ENCODE data around the gene CALHM4.

CALHM4 gene, protein sequence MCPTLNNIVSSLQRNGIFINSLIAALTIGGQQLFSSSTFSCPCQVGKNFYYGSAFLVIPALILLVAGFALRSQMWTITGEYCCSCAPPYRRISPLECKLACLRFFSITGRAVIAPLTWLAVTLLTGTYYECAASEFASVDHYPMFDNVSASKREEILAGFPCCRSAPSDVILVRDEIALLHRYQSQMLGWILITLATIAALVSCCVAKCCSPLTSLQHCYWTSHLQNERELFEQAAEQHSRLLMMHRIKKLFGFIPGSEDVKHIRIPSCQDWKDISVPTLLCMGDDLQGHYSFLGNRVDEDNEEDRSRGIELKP

DNA sequence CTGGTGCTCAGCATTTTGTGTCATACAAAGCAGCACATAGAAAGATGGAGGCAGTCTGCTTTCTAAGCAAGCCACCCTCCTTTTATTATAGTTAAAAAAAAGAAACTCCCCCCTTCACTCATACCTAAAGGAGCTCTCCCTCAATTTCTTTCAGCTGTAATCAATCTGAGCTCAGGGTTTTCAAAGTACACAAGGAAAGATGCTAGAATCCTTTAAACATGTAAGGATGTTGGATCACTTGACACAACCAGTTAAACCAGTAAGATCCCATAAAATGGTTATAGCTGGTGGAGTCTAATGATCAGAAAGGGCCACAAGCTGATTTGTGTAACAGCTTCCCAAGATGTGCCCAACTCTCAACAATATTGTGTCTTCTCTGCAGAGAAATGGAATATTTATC lies at the start of gene CALHM4:
Gene CALHM4 (plus strand): TSS at position 301 of the 400 bp plus-strand sequence. CDS start 43 bp downstream, at position 344.
- no peak for DNase-seq

DNA sequence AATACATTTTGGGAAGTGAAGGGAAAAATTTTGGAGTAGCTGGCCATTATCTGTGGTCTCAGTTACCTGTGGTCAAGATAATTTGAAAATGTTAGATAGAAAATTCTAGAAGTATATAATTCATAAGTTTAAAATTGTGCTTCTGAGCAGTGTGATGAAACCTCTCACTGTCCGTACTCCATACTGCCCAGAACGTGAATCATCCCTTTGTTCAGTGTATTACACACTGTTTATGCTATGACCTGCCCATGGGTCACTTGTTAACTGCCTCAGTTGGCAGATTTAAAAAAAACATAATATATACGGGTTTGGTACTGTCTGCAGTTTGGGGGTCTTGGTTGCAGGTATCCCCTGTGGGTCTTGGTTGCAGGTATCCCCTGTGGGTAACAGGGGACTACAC lies 46.2 kb upstream of the CALHM4 start:
- DNase-seq: no peak

DNA sequence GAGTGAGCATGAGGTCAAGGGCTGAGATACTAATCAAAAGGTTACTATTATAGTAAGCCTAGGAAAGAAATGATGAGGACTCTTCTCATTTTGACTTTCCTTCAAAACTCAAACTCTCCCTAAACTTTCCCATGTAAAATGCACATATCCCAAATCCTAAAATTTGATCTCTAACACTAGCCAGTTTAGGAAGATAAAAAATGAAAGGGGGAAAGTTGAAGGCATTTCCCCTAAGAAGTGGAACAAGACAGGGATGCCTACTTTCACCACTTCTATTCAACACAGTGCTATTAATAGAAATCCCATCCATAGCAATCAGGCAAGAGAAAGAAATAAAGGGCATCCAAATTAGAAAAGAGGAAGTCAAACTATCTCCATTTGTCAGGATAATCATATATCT lies 45.0 kb upstream of the CALHM4 start:
- DNase-seq: no peak

DNA sequence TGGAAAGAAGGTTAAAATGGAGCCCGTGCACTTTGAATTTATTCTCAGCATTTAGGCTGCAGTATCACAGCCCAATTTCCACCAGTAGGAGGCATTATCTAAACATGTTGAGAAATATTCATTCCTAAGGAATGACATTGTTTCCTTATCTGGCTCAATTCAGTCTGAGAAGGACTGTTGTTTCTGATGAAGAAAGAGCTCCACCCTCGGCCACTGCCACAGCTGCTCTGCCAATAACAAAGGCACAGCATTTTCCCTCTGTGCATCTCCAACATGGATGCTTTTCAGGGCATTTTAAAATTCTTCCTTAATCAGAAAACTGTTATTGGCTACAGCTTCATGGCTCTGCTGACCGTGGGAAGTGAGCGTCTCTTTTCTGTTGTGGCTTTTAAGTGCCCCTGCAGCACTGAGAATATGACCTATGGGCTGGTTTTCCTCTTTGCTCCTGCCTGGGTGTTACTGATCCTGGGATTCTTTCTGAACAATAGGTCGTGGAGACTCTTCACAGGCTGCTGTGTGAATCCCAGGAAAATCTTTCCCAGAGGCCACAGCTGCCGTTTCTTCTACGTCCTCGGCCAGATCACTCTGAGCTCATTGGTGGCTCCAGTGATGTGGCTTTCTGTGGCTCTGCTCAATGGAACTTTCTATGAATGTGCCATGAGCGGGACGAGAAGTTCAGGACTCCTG lies 42.0 kb upstream of the CALHM4 start, which contains the start of gene CALHM5:
Gene CALHM5 (plus strand): TSS at position 216 of the 687 bp plus-strand sequence. CDS start 58 bp downstream, at position 274.
- no peak for DNase-seq

DNA sequence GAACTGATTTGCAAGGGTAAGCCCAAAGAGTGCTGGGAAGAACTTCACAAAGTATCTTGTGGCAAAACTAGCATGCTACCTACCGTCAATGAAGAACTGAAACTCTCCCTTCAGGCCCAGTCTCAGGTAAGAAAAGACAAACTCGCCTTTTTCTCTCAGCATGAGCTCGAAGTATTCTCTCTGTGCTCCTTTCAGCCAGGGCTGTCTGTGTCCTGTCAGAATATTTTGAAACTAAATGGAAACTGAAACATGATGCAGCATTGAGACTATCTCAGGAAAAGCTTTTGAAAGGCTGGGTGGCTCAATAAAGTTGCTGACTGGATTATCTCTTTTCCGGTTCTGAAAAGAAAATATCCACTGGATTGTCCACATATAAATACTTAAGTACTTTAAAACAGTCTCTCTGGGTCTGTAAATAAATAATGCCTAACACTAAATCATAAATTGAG lies 41.4 kb upstream of the CALHM4 start:
- DNase-seq: no peak

DNA sequence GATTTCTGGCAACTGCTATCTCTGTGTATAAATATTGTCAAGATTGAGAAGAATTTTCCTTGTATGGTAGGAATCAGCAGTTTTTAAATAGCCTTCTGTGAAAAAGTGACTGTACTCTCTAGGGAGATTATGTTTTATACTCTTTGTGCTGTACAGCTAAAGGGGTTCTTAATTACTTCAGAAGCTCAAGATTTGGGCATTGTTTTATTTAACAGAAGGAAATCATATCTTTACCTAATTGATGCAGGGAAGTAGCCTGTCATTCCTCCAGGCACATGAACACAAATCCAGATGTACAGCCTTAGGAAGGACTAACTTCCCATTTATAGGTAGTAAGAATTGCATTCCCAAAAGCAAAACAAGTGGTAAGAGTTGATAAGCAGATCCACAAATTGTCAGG lies 40.8 kb upstream of the CALHM4 start:
- DNase-seq: no peak

DNA sequence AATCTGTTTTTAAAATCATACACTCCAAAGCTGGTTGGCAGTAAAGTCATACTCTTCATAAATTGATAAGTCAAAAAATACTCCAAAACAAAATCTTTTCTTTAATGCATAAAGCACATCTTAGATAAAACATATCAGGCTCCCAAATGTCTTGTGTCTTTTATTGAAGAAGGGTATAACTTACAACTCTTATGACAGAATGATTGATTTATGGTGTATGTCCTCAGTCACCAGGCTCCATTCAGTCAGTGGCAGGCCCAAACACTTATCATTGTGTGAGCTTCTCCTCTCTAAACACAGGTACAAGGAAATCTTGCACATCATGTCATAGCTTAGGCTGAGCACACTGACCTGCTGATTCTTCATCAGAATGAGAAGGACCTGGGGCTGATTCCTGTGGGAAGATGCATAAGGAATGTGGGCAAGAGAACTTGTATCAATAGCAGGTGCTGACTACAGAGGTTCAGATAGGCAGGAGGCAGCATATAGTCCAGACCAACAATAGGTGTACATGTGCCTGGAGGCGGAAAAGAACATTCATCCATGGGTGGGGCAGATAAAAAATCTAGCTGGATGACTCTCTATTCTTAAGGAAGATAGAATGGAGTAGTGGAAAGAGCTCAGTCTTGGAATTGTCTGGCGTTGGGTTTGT lies 40.2 kb upstream of the CALHM4 start:
- DNase-seq: no peak

DNA sequence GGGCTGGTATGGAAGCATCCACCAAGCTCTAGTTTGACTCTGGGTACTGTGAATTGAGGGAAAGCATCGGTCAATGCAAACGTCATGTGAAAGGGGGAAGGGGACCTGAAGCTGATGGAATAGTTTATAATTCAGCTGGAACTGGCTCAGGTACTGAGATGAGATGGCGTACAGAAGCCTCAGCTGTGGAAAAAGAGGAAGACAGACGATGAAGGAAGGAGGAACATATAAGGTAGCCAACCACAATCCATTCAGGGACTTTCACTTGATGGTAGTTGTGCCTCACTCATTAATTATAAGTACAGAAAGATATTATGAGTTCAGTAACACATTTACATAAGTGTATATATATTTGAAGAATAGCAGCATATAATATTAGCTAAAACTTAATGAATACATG lies 39.4 kb upstream of the CALHM4 start:
- DNase-seq: no peak

DNA sequence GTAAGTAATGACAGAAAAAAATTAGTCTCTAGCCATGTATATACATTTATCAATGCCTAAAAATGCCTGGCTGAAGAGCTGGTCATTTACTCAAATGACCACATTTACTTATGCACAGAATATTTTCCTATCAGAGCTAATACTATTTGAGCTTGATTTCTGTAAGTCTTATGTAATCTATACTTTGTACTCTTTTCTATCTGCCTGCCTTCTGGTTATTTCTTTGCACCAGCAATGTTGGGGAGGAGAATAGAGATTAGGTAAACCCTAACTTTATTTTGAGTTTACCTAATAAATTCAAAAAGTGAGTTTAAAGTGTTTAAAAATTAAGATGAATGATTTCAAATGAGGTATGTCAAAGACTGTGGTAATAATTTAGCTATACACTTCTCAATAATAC lies 38.4 kb upstream of the CALHM4 start:
- DNase-seq: no peak

DNA sequence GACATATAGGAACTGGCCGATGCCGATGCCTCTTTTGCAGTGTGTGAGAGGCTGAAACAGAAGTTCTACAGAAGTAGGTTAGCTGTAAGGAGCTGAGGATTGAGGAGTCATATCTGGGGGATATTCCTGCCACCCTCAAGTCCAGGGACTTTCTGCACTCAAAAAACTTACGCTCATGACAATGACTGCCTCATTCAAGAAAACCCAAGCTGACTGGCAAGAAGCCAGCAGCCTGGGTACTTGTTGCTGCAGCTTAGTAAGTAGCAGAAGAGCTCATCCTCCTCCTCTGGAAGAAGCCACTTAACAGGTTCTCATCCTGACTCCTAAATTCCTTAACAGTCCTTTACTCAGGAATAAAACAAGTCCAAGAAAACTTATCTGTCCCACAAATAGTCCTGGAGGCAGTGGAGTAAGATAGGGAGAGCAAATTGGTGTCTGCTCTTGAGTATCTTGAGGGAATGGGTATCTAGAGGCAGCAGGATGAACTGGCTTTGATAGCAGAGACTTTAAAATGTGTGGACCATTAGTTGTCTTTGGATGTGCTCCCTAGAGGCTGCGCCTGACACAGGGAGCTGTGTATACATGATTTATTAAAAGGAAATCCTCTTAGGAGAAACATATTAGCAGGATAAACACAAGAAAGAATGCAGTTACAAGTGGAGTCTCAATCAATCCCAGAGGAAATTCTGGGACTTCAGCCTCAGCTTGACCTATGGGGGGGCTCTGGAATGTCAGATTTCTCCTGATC lies 34.8 kb upstream of the CALHM4 start:
- no peak for DNase-seq

DNA sequence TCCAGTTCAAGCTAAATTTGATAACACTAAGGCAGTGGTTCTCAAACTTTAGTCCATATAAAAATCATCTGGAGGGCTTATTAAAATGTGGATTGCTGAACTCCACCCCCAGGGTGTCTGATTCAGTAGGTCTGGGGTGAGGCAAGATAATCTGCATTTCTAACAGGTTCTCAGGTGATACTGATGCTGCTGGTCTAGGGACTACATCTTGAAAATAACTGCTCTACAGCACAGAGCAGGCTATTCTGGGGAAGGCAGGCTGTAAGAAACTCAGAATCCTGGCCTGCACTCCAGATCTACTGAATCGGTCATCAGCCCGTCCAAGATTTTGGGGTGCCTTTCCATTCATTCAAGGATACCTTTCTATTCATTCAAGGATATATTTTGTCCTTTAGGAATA lies 30.7 kb upstream of the CALHM4 start:
- no peak for DNase-seq

DNA sequence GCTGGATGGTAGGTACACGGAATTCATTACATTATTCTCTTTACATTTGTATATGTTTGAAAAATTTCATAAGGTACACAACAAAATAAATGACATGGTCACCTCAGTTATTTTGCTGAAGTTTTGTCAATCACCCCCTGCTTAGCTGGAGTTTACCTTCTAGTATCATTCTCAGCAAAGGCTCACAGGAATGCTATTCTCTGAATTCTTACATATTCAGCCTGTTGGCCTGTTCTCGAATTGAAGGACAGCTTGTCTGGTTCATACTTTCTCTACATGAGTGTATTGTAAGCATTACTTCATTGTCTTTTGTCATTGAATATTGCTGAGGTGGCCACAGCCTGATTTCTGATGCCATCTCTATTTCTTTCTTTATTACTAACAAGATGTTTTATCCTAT lies 29.3 kb upstream of the CALHM4 start:
- DNase-seq: no peak

DNA sequence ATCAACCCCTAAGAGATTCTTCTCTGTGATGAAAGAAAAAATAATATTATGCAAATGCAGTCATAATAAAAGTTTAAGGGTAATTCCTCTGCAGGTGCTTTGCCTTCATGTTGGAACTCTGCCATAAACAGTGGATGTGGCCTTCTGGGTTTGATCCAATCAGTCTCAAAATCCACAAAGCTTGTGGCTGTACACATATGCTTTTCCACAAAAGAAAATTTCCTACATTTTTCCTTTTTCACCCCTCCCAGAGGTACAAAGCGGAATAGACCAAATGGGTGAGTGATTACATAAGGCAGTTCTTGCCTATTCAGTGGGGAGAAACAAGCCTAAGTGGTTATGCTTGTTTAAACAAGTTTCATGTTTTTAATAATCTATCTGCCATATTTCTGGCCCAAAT lies 25.4 kb upstream of the CALHM4 start:
- DNase-seq: no peak

DNA sequence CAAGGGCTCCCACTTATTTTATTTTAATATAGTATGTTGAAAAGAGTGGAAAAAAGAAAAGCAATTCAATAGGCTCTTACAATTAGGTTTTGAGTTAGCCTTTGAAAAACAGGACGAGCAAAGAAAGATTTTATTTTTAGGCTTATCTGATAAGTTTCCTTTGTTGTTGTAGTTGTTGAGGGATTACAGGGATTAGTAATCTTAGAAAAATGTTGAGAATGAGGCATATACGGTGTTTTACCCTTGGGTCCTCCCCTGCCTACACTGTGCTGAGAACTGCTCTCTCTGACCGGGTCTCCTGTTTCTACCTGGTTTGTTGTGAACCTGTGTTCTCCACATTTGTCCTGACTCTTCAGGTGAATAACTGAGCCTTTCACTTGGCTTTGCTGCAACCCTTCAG lies 24.8 kb upstream of the CALHM4 start:
- no peak for DNase-seq

DNA sequence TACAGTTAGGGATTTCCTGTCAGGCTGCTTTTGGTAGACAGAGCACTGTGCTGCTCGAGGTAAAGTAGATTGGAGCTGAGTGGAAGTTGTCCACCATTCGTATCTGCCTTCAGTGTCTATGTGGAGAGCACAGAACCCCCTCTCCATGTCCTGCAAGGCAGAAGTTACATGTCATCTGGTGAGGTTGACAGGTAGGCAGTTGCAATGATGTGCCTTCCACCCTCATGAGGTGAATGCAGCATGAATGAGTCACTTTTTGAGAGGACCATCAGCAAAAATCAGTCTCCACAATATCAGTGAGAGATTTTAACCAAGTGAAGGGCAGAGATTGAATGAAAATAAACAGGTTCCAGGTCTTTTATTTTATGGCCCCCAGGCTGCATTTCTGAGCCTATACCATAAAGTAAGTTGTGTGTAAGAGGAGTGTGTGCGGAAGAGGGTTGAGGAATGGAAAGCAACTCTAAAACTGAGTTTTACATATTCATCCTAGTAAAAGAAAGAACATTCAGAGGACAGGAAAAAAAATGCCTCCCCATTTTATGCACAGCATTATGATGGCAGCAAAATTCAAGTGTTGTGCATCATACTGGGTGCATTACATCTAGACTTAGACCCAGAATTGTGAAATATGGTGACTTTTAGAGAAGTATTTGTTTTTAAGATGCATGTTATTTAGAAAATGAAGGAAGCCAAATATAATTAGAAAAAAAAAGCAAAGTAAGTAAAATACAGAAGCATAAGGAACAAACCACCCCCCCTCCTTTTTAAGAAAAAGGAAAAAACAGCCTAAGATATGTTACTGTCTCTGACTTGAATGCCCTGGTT lies 23.9 kb upstream of the CALHM4 start:
- no peak for DNase-seq

DNA sequence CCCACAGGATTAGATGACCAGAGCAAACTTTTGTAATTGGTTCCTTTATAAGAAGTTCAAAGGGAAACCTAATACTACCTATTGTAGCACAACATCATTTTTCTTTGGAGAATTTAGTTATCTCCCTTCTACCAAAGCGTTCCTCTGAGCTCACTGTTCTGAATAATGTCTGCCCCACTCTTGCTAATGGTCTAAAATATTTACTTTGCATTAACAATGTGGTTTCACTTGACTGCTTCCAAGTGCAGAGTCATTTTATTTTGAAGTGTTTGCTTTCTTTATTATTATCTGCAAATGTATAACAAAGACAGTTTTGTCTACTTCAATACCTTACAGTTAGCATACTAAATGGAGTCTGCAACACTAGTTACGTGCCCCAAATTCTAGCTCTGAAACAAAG lies 23.1 kb upstream of the CALHM4 start:
- DNase-seq: no peak

DNA sequence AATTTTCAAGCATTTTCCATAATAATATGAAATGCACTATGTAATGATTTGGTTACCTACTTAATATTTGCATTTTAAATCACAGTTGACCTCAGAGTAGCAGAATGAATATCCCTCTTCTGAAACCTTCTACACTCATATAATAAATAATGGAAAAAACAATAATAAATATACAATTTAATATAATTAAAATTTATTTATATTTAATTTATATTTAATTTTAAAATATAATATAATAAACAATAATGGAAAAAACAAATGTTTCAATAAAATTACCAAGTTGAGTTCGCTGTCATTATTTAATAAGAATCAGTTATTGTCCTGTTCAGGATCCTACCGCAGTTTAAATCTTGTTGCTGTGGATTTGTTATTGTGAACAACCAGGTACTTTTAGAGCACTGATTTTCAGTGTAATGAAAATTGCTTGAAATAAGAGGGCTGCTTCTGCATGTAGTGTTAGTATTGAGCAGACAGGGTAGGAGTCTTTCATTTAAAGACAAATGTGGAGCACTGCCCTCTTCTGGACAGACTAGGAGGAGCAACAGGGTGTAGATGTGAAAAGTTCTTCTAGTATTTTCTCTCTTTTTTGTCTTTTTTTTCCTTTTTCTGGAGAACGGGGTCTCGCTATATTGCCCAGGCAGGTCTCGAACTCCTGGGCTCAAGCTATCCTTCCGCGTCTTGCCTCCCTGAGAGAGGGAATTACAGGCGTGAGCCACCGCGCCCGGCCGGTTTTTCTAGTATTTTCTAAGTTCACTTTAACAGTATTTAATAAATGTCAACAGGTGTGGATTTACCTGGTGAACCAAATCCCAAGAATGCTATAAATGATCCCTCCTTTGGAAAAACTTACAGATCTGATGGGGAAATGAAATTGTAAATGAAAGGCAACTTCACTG lies 21.6 kb upstream of the CALHM4 start:
- DNase-seq: peak; percentile 47

DNA sequence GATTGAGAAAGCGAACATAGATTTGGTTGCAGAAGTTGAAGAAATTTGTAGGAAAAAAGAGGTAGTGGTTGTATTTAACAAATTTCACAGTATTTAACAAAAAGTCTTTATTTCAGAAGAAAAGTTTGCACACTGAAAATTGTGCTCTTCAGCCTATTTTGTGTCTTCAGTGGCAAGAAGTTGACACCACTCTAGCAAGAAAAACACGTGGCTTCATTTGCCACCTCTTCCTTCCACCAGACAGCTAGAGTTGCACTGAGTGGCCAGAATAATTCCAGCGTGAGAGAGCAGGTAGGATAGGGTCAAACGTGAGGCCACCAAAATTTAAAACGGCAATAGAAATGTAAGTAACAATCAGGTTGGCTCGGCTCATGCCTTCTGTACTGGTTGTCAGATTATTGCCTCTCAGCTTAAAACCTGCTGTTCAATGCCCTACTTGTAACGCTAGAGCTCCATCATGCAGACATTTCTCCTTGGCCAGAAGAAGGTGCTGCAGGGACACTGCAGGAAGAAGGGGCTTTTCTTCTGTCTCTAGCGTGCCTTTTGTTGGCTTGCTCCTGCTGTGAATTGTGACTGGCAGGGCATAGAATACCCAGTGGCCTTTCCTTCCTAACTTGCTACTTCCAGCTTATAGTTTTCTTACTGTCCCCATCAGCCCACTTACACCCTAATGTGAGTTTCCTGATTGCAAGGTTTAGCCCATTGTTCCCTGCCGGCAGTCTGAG lies 20.2 kb upstream of the CALHM4 start:
- DNase-seq: no peak

DNA sequence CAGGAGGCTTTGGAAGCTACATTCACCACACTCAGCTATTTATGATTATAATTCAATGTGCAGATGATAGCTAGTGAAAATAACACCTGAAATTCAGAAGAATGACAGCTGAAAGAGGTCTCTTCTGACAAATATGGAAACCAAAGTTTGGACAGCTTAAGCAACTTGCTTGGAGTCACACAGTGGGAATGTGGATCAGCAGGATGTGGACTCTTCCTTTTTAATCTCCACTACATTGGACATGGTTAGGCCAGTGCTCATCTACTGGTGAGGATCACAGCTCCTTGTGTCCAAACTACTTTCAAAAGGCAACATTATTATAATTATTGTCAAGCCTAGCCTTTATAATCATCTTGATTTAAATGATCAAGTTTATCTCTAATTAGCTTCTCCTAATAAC lies 18.4 kb upstream of the CALHM4 start:
- DNase-seq: no peak

DNA sequence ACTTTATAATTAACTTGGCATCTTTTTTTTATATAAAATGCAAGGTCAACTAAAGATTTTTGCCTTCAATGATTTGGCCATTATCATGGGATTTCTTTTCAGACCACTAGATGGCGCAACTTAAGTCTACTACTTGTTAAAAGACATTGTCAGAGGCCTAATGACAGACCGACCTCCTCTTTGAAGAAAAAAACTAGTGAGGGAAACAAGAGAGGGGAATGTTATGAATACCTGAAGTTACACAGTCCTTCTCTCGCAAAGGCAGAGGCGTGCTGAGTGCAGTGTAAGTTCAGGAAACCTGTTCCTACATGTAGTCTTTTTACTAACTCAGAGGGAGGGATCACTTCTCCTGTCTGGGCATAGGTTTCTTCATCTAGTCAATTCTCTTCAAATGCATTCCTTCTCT lies 17.3 kb upstream of the CALHM4 start:
- no peak for DNase-seq

DNA sequence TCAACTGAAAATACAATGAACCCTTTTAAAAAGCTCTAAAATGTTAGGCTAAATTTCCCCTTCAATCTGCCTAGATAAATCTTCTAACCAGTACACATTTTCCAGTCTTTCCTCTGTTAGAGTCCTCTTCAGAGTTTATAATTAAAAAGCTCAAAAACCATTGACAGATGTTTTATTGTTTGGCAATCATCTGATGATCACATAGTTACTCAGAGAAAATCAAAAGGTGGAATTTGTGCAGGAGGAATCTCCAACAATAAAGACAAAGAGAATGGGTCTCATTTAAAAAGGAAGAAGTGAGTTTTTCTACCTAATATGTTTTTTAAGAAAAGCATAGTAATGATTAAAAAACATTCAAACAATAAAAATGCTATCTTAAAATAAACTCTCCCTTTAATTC lies 11.1 kb upstream of the CALHM4 start:
- DNase-seq: no peak

Measured in stimulated activated CD4-positive, alpha-beta T cell treated with anti-CD3 and anti-CD28 coated beads, Interleukin-4, amount 100 ng/mL, for 1 hour (primary cell).